SK-N-SH (cell line): Measurements from ENCODE around the gene TMEM223. TPM values are rescaled to one million over a fixed set of nuclear protein-coding genes. Genes with fewer than 3 reads are reported as not detected.

Experiments used
- CTCF ChIA-PET: fragments of 300-600, 350-600 bp; formaldehyde crosslinking; extraction: SDS; loops from one replicate; lab custom pipeline; 2021; lab: Yijun Ruan, JAX
- POLR2A ChIA-PET: fragments of 350-600 bp; sonication (Branson Sonifier 250); formaldehyde crosslinking; extraction: SDS; loops from one replicate; lab custom pipeline; 2020; ENCODE audit warnings: antibody characterized with exemption, inconsistent platforms; lab: Yijun Ruan, JAX
- DNase-seq: peaks from one replicate; pipeline ENCODE4 v3.0.0; 2012
- H2AFZ ChIP-seq: fragments of 200-600 bp; sonication (generic); 2 replicates; pipeline ENCODE4 v1.8.1; 2016; ENCODE audit warnings: antibody characterized with exemption, mild to moderate bottlenecking, low read depth
- H3F3A ChIP-seq: fragments of 200-600 bp; sonication (generic); replicated peaks from 2 replicates; pipeline ENCODE3; 2016; ENCODE audit warnings: antibody characterized with exemption, mild to moderate bottlenecking; ENCODE audit not compliant: insufficient read depth
- H3K27ac ChIP-seq, 2 experiments: fragments of 200-500 bp in 1 of 2; fragments of 200-600 bp in 1 of 2; sonication (Bioruptor generic) in 1 of 2; sonication (generic), shearing (Covaris generic) in 1 of 2; 2 replicates each; pipeline versions ENCODE4 v1.5.1 to v1.6.1; 2014 to 2016; ENCODE audit warnings: low read depth in 2 of 2, inconsistent platforms in 1 of 2, low read length in 1 of 2, mild to moderate bottlenecking in 1 of 2, mixed read lengths in 1 of 2
- H3K27me3 ChIP-seq: fragments of 200-600 bp; sonication (generic), shearing (Covaris generic); 2 replicates; pipeline ENCODE4 v1.6.1; 2016; ENCODE audit warnings: mixed run types; ENCODE audit not compliant: insufficient read depth
- H3K36me3 ChIP-seq, 2 experiments: fragments of 200-500 bp in 1 of 2; fragments of 200-600 bp in 1 of 2; sonication (Bioruptor generic) in 1 of 2; sonication (generic) in 1 of 2; replicated peaks in 1 of 2; 2 replicates each; pipeline versions ENCODE3 to v1.5.1; 2014 to 2016; ENCODE audit warnings: low read length in 1 of 2, mild to moderate bottlenecking in 1 of 2; ENCODE audit not compliant: insufficient read depth in 2 of 2, control insufficient read depth in 1 of 2
- H3K4me1 ChIP-seq, 2 experiments: fragments of 200-500 bp in 1 of 2; fragments of 200-600 bp in 1 of 2; sonication (Bioruptor generic) in 1 of 2; sonication (generic), shearing (Covaris generic) in 1 of 2; 2 replicates each; pipeline versions ENCODE4 v1.5.1 to v1.6.1; 2014 to 2016; ENCODE audit warnings: low read depth in 1 of 2, low read length in 1 of 2, mixed run types in 1 of 2; ENCODE audit not compliant: insufficient read depth in 2 of 2, control insufficient read depth in 1 of 2
- H3K4me2 ChIP-seq: fragments of 200-600 bp; sonication (generic), shearing (Covaris generic); 2 replicates; pipeline ENCODE4 v1.6.1; 2017; ENCODE audit warnings: mixed run types
- H3K4me3 ChIP-seq, 2 experiments: fragments of 200-500 bp in 1 of 2; fragments of 200-600 bp in 1 of 2; sonication (Bioruptor generic) in 1 of 2; sonication (generic), shearing (Covaris generic) in 1 of 2; 2 replicates each; pipeline versions ENCODE4 v1.5.1 to v1.8.1; 2014 to 2016; ENCODE audit warnings: low read depth in 2 of 2, inconsistent platforms in 1 of 2, low read length in 1 of 2, mild to moderate bottlenecking in 1 of 2, mixed read lengths in 1 of 2, moderate library complexity in 1 of 2
- H3K79me2 ChIP-seq: fragments of 200-600 bp; sonication (generic); 2 replicates; pipeline ENCODE4 v1.8.1; 2017; ENCODE audit warnings: mild to moderate bottlenecking; ENCODE audit not compliant: insufficient read depth
- H3K9ac ChIP-seq: fragments of 200-600 bp; sonication (generic); 2 replicates; pipeline ENCODE4 v1.6.1; 2017; ENCODE audit warnings: mixed run types
- H3K9me2 ChIP-seq: fragments of 200-600 bp; sonication (generic); 2 replicates; pipeline ENCODE4 v1.6.1; 2017; ENCODE audit warnings: mixed run types
- H3K9me3 ChIP-seq: fragments of 200-600 bp; sonication (generic); 2 replicates; pipeline ENCODE4 v1.6.1; 2017; ENCODE audit warnings: mixed run types, mild to moderate bottlenecking, moderate library complexity
- H4K20me1 ChIP-seq: fragments of 200-600 bp; sonication (generic); 2 replicates; pipeline ENCODE4 v1.6.1; 2017; ENCODE audit warnings: mild to moderate bottlenecking, mixed run types; ENCODE audit not compliant: insufficient read depth
- CHD2 ChIP-seq: fragments of 150-350 bp; IDR thresholded peaks from 2 replicates; pipeline ENCODE4 v1.6.1; 2018; ENCODE audit warnings: low read length; ENCODE audit not compliant: partially characterized antibody
- CTCF ChIP-seq: fragments of 200-600 bp; sonication (generic); IDR thresholded peaks from 2 replicates; pipeline ENCODE4 v1.6.1; 2017; ENCODE audit warnings: antibody characterized with exemption, mild to moderate bottlenecking, moderate library complexity
- ELF1 ChIP-seq: IDR thresholded peaks from 2 replicates; pipeline ENCODE4 v1.4.0; 2012
- EP300 ChIP-seq, 2 experiments: IDR thresholded peaks; 2 replicates each; pipeline versions ENCODE4 v1.4.0 to v1.6.1; 2012; ENCODE audit warnings: borderline replicate concordance in 1 of 2, low read depth in 1 of 2, low read length in 1 of 2
- EZH2phosphoT487 ChIP-seq: fragments of 200-600 bp; sonication (generic); IDR thresholded peaks from 2 replicates; pipeline ENCODE4 v1.6.1; 2017; ENCODE audit warnings: low read depth, mixed run types, mild to moderate bottlenecking, antibody characterized with exemption, moderate library complexity, borderline replicate concordance
- FOXJ3 ChIP-seq: sonication (generic); formaldehyde crosslinking; IDR thresholded peaks from 2 replicates; pipeline ENCODE4 v1.5.1; 2020; ENCODE audit warnings: mild to moderate bottlenecking, missing genetic modification reagents
- FOXM1 ChIP-seq: IDR thresholded peaks from 2 replicates; pipeline ENCODE4 v1.4.0; 2012; ENCODE audit warnings: low read depth, mild to moderate bottlenecking
- GABPA ChIP-seq: IDR thresholded peaks from 2 replicates; pipeline ENCODE4 v1.4.0; 2012; ENCODE audit warnings: low read depth, mild to moderate bottlenecking
- IRF3 ChIP-seq: fragments of 150-350 bp; IDR thresholded peaks from 2 replicates; pipeline ENCODE4 v1.6.1; 2016; ENCODE audit warnings: mild to moderate bottlenecking, low read depth, low read length
- MAX ChIP-seq: IDR thresholded peaks from 2 replicates; pipeline ENCODE4 v1.4.0; 2012; ENCODE audit warnings: low read depth
- MEF2A ChIP-seq: IDR thresholded peaks from 2 replicates; pipeline ENCODE4 v1.4.0; 2012; ENCODE audit warnings: low read depth, borderline replicate concordance
- MXI1 ChIP-seq: IDR thresholded peaks from 2 replicates; pipeline ENCODE4 v1.6.1; 2012; ENCODE audit warnings: mild to moderate bottlenecking, low read depth, low read length, improper control_type of control experiment
- NRF1 ChIP-seq: IDR thresholded peaks from 2 replicates; pipeline ENCODE4 v1.6.1; 2012; ENCODE audit warnings: low read depth, mild to moderate bottlenecking, low read length
- RCOR1 ChIP-seq: fragments of 150-350 bp; IDR thresholded peaks from 2 replicates; pipeline ENCODE4 v1.6.1; 2017; ENCODE audit warnings: antibody characterized with exemption, low read length
- RFX5 ChIP-seq: IDR thresholded peaks from 2 replicates; pipeline ENCODE4 v1.6.1; 2012; ENCODE audit warnings: mild to moderate bottlenecking, improper control_type of control experiment, low read length
- SIN3A ChIP-seq: IDR thresholded peaks from 2 replicates; pipeline ENCODE4 v1.6.1; 2012; ENCODE audit warnings: low read depth, mild to moderate bottlenecking, low read length, moderate library complexity, borderline replicate concordance
- SMC3 ChIP-seq: IDR thresholded peaks from 2 replicates; pipeline ENCODE4 v1.6.1; 2012; ENCODE audit warnings: low read depth, low read length, improper control_type of control experiment
- TCF12 ChIP-seq: IDR thresholded peaks from 2 replicates; pipeline ENCODE4 v1.4.0; 2012
- USF1 ChIP-seq: IDR thresholded peaks from 2 replicates; pipeline ENCODE4 v1.4.0; 2012; ENCODE audit warnings: low read depth, borderline replicate concordance
- ZBTB33 ChIP-seq: IDR thresholded peaks from 2 replicates; pipeline ENCODE4 v1.4.0; 2012; ENCODE audit warnings: low read depth, borderline replicate concordance
- WGBS: methylation state at CpG from one replicate; pipeline ENCODE4 v1.1.6; 2017; ENCODE audit warnings: low lambda C conversion rate; 5-methylcytosine and 5-hydroxymethylcytosine counted together
- polyA plus RNA-seq, 3 experiments: library from polyadenylated mRNA; depleted of rRNA; stranded (reverse); fragments of >200 nt; gene quantifications; 2 replicates each; pipeline ENCODE4 v1.2.3, GENCODE V29; 2012

TMEM223 gene
- polyA plus RNA-seq, 1 of the 3 experiments (the other 2 are of a cell fraction): 30.4 TPM

GRCh38 chr11:62782753-62783152 lies 9.1 kb downstream of the TMEM223 start:
- DNase-seq: no peak
- TF ChIP-seq FOXJ3 (CRISPR knock-in tag) (no peak), IRF3 (no peak), USF1 (no peak), CTCF (no peak), TCF12 (no peak), NRF1 (no peak), MEF2A (no peak), FOXM1 (no peak), MXI1 (no peak), ZBTB33 (no peak)
- H4K20me1 ChIP-seq: no peaks in the 10 kb centered on the region
- no peak overlapping the region for H3K4me2 ChIP-seq
- ChIA-PET POLR2A (no interaction called here), CTCF (no interaction called here)
- H2AFZ ChIP-seq: no peak overlapping the region
- no peaks in the 10 kb centered on the region for H3K27me3 ChIP-seq
- H3K79me2 ChIP-seq: peaks cover 14% of the 10 kb centered on the region; the same call in 1 of the 2 replicates
- no peaks in the 10 kb centered on the region for H3K9me2 ChIP-seq
- peaks cover 0 to 6% of the 10 kb centered on the region in 2 experiments; a peak in 3 of 4 replicates for H3K4me1 ChIP-seq
- 93% methylated on average over 3 of the region's 7 CpGs for whole genome bisulfite sequencing
- H3K4me3 ChIP-seq: no peak overlapping the region
- H3F3A ChIP-seq: peaks cover 11% of the 10 kb centered on the region
- H3K27ac ChIP-seq: no peak overlapping the region
- H3K9me3 ChIP-seq: no peaks in the 10 kb centered on the region
- H3K9ac ChIP-seq: no peak overlapping the region
- H3K36me3 ChIP-seq: peaks cover 14 to 15% of the 10 kb centered on the region in 2 experiments

GRCh38 chr11:62778441-62778840 lies 13.4 kb downstream of the TMEM223 start:
- ChIA-PET POLR2A (no interaction called here), CTCF (interaction anchor here (1.7 to 9.8 kb wide), 2 partner anchors 8 to 9 kb away, joined by 4 to 130 read pairs; partner anchors contain the start of gene TMEM179B)
- DNase-seq: no peak
- H3K4me3 ChIP-seq: no peak overlapping the region
- no peaks in the 10 kb centered on the region for H3K27me3 ChIP-seq
- H3F3A ChIP-seq: peaks cover 6% of the 10 kb centered on the region
- H3K4me1 ChIP-seq: no peaks in the 10 kb centered on the region
- WGBS: 91% methylated on average over 2 of the region's 3 CpGs
- H4K20me1 ChIP-seq: no peaks in the 10 kb centered on the region
- H3K9me3 ChIP-seq: no peaks in the 10 kb centered on the region
- H3K4me2 ChIP-seq: no peak overlapping the region
- H2AFZ ChIP-seq: no peak overlapping the region
- peaks cover 13% of the 10 kb centered on the region for H3K79me2 ChIP-seq
- no peak overlapping the region for H3K9ac ChIP-seq
- H3K36me3 ChIP-seq: peaks cover 11 to 13% of the 10 kb centered on the region in 2 experiments
- TF ChIP-seq SIN3A (no peak), RFX5 (no peak), EP300 (IDR thresholded peaks at IDR 0.05; ENCODE audit: borderline replicate concordance in 1 of 2, low read depth in 1 of 2, low read length in 1 of 2) (no peak), CHD2 (no peak), MEF2A (no peak), EZH2phosphoT487 (no peak), FOXJ3 (CRISPR knock-in tag) (no peak), MXI1 (no peak), IRF3 (no peak), SMC3 (no peak), MAX (no peak), NRF1 (no peak), RCOR1 (no peak), ELF1 (no peak), GABPA (no peak), USF1 (no peak)
- H3K9me2 ChIP-seq: no peaks in the 10 kb centered on the region
- H3K27ac ChIP-seq: no peak overlapping the region
